Epidermal melanocyte (primary cell): ENCODE results near the gene LRRN4CL.

Experiments
- DNase-seq: peaks from one replicate; pipeline ENCODE4 v3.0.0; 2011; ENCODE audit warnings: low spot score; ENCODE audit not compliant: insufficient read length

LRRN4CL gene

GRCh38 chr11:62647609-62648005 lies 41.7 kb downstream of the LRRN4CL start:
- DNase-seq = no peak

GRCh38 chr11:62646825-62647608 lies 42.3 kb downstream of the LRRN4CL start:
- DNase-seq = no peak

GRCh38 chr11:62645946-62646824 lies 43.1 kb downstream of the LRRN4CL start, which contains the start of gene GANAB:
TSS of gene GANAB (minus strand) at chr11:62646613. CDS start at chr11:62646599, 14 bp downstream.
- DNase-seq = peak; percentile 99

GRCh38 chr11:62645671-62645945 lies 43.7 kb downstream of the LRRN4CL start:
- no peak for DNase-seq

GRCh38 chr11:62644220-62644619 lies 45.1 kb downstream of the LRRN4CL start:
- DNase-seq = no peak
